ENCODE measurements around the gene TGFB3. TPM values are rescaled to one million over a fixed set of nuclear protein-coding genes. Genes with fewer than 3 reads are reported as not detected.

The TGFB3 gene
- total RNA-seq, 4 donors from 2014 or later = 16.1 to 85.3 (median 55.0) TPM

GRCh38 chr14:75978249-75978731, 3.5 kb downstream of the TGFB3 start:
- no peak overlapping the region for H3K4me3 ChIP-seq
- H3K27ac ChIP-seq = peak overlapping the region; percentile 97 to 99
- no peaks in the 10 kb centered on the region for H3K27me3 ChIP-seq
- DNase-seq = peak; percentile 30 to 33
- H3K36me3 ChIP-seq = no peaks in the 10 kb centered on the region
- no peak for TF ChIP-seq POLR2A (IDR thresholded peaks at IDR 0.05)
- no peak for TF ChIP-seq CTCF (IDR thresholded peaks at IDR 0.05)
- no peaks in the 10 kb centered on the region for H3K9me3 ChIP-seq
- H3K4me1 ChIP-seq = peaks cover 0 to 9% of the 10 kb centered on the region in 2 donors
- intact Hi-C loops (cut with DNase I; ENCODE audit: low total_unique reads) = loop anchor here (10.0 kb wide), 3 partner anchors 73 to 263 kb away; no protein-coding TSS in a partner anchor

DNA sequence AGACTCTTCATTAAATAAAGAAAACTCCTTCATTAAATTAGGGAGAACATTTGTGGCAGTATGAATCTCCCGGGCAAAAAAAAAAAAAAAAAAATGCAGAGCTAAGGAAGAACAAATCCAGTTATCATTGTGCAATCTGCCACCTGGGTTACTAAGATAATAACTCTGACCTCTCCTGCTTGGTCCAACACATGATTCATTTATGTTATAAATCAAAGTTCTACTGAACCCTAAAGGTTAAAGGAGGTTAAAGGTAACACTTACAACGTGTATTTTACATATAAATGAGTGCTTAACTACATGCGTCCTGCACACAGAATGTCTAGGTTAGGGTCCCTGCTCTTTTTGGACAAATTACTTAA, 4.2 kb downstream of the TGFB3 start:
- H3K4me1 ChIP-seq = peaks cover 0 to 9% of the 10 kb centered on the region in 2 donors
- intact Hi-C loops (cut with DNase I; ENCODE audit: low total_unique reads) = loop anchor here (10.0 kb wide), 3 partner anchors 73 to 263 kb away; no protein-coding TSS in a partner anchor
- H3K27me3 ChIP-seq = no peaks in the 10 kb centered on the region
- no peaks in the 10 kb centered on the region for H3K9me3 ChIP-seq
- H3K4me3 ChIP-seq = no peak overlapping the region
- TF ChIP-seq POLR2A (IDR thresholded peaks at IDR 0.05) = no peak
- no peaks in the 10 kb centered on the region for H3K36me3 ChIP-seq
- no peak for DNase-seq
- H3K27ac ChIP-seq = peak overlapping the region; percentile 53 to 97

GRCh38 chr14:75976826-75977581, 4.8 kb downstream of the TGFB3 start:
- H3K4me1 ChIP-seq = peaks cover 0 to 9% of the 10 kb centered on the region in 2 donors
- peak overlapping the region; percentile 53 to 97 for H3K27ac ChIP-seq
- no peaks in the 10 kb centered on the region for H3K27me3 ChIP-seq
- TF ChIP-seq CTCF (IDR thresholded peaks at IDR 0.05) (no peak), POLR2A (IDR thresholded peaks at IDR 0.05) (no peak)
- no peaks in the 10 kb centered on the region for H3K9me3 ChIP-seq
- intact Hi-C loops (cut with DNase I; ENCODE audit: low total_unique reads) = loop anchor here (10.0 kb wide), 3 partner anchors 72 to 262 kb away; no protein-coding TSS in a partner anchor
- no peak for DNase-seq
- no peak overlapping the region for H3K4me3 ChIP-seq
- no peaks in the 10 kb centered on the region for H3K36me3 ChIP-seq

DNA sequence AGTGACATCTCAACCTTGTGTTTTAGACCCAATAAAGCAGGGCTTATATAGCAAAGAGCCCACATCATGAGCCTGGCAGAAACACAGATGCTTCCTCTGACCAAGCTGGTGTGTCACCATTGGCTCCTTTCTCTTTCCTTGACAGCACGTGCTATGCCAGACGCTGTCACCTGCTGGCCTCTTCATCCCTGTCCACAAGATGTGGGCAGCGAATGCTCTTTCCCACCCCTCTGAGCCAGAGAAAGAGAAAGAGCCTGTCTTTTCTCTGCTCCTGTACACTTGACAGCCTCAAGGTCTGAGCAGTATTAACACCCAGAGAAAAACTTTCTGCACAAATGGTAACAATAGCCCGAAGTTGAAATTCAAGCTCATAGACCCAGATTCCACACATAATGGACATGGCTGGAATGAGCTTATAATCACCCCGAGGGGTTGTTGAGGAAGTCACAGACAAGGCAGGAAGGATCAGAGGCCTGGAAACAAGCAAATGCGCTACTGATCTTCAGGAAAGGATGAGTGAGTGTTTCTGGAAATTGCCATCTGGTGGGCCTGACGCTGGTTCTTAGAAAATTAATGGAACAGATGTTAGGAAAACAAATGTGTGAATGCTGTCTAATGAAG, 8.9 kb downstream of the TGFB3 start:
- Histone ChIP-seq H3K36me3 (no peaks in the 10 kb centered on the region), H3K9me3 (no peaks in the 10 kb centered on the region), H3K27ac (no peak overlapping the region), H3K27me3 (no peaks in the 10 kb centered on the region), H3K4me1 (no peaks in the 10 kb centered on the region), H3K4me3 (no peak overlapping the region)
- no peak for DNase-seq
- intact Hi-C loops (cut with DNase I; ENCODE audit: low total_unique reads) = loop anchor here (10.0 kb wide), 3 partner anchors 68 to 258 kb away; no protein-coding TSS in a partner anchor
- no peak for TF ChIP-seq POLR2A (IDR thresholded peaks at IDR 0.05)
- no peak for TF ChIP-seq CTCF (IDR thresholded peaks at IDR 0.05)

GRCh38 chr14:75971509-75971908, 10.3 kb downstream of the TGFB3 start:
- no peaks in the 10 kb centered on the region for H3K36me3 ChIP-seq
- no peak overlapping the region for H3K27ac ChIP-seq
- DNase-seq = no peak
- H3K27me3 ChIP-seq = no peaks in the 10 kb centered on the region
- no peaks in the 10 kb centered on the region for H3K4me1 ChIP-seq
- no peaks in the 10 kb centered on the region for H3K9me3 ChIP-seq
- TF ChIP-seq POLR2A (IDR thresholded peaks at IDR 0.05) (no peak), CTCF (IDR thresholded peaks at IDR 0.05) (no peak)
- intact Hi-C loops (cut with DNase I; ENCODE audit: low total_unique reads) = loop anchor here (10.0 kb wide), 3 partner anchors 67 to 257 kb away; no protein-coding TSS in a partner anchor
- no peak overlapping the region for H3K4me3 ChIP-seq

Data from uterus (tissue), 4 donors.